HepG2 (cell line): ENCODE results near the gene GJC2. TPM values are rescaled to one million over a fixed set of nuclear protein-coding genes. Genes with fewer than 3 reads are reported as not detected.

ENCODE experiments used
- DNMT1 ChIP-seq: sonication (generic); formaldehyde crosslinking; IDR thresholded peaks from 2 replicates; pipeline ENCODE4 v1.5.1; 2020; ENCODE audit warnings: mild to moderate bottlenecking, missing genetic modification reagents
- HOXA3 ChIP-seq: sonication (generic); formaldehyde crosslinking; IDR thresholded peaks from 2 replicates; pipeline ENCODE4 v1.5.0; 2020; ENCODE audit warnings: missing genetic modification reagents
- IRX3 ChIP-seq: sonication (generic); formaldehyde crosslinking; IDR thresholded peaks from 2 replicates; pipeline ENCODE4 v1.8.1; 2023; ENCODE audit warnings: mild to moderate bottlenecking, low read depth, missing genetic modification reagents, borderline replicate concordance
- SIX1 ChIP-seq: sonication (generic); formaldehyde crosslinking; IDR thresholded peaks from 2 replicates; pipeline ENCODE4 v1.4.0; 2020; ENCODE audit warnings: missing genetic modification reagents, borderline replicate concordance
- SMC3 ChIP-seq: IDR thresholded peaks from 2 replicates; pipeline ENCODE4 v1.6.1; 2011; ENCODE audit warnings: low read length, improper control_type of control experiment
- ZMYM2 ChIP-seq: sonication (generic); formaldehyde crosslinking; IDR thresholded peaks from 2 replicates; pipeline ENCODE4 v1.8.0; 2022; ENCODE audit warnings: mild to moderate bottlenecking, missing genetic modification reagents
- ZNF138 ChIP-seq: sonication (generic); formaldehyde crosslinking; IDR thresholded peaks from 2 replicates; pipeline ENCODE4 v1.5.0; 2020; ENCODE audit warnings: mild to moderate bottlenecking, low read depth, missing genetic modification reagents
- ZNF607 ChIP-seq: sonication (generic); formaldehyde crosslinking; IDR thresholded peaks from 2 replicates; pipeline ENCODE4 v1.5.1; 2020; ENCODE audit warnings: missing genetic modification reagents, mild to moderate bottlenecking, borderline replicate concordance
- polyA plus RNA-seq, 8 experiments: library from polyadenylated mRNA; depleted of rRNA in 3 of 8; stranded (reverse) in 7 of 8; unstranded in 1 of 8; fragments of >200 nt; fragmentation: Illumina TruSeq in 4 of 8; extraction: Trizol in 4 of 8; gene quantifications; 2 replicates each; pipeline versions ENCODE4 v1.2.1 to v1.2.3, GENCODE V29; 2011 to 2016; ENCODE audit warnings: low read depth in 4 of 8, missing spikeins in 1 of 8, mixed read lengths in 1 of 8; ENCODE audit not compliant: insufficient read depth in 1 of 8
- total RNA-seq, 5 experiments: library from RNA; depleted of rRNA; stranded (reverse); fragments of >200 nt; fragmentation: Illumina TruSeq; extraction: Trizol; gene quantifications; 2 replicates each; pipeline ENCODE4 v1.2.3, GENCODE V29; 2016; ENCODE audit warnings: low read depth in 1 of 5
- TF ChIP-seq, protein P1 (sequence below), 2 experiments: sonication (generic) in 1 of 2; formaldehyde crosslinking in 1 of 2; IDR thresholded peaks; 2 replicates each; pipeline versions ENCODE4 v1.6.1 to v1.9.0; 2014 to 2022; ENCODE audit warnings: antibody characterized with exemption in 1 of 2, borderline replicate concordance in 1 of 2, inconsistent platforms in 1 of 2, low read depth in 1 of 2, missing genetic modification reagents in 1 of 2
- TF ChIP-seq, protein P2 (sequence below): sonication (generic); formaldehyde crosslinking; IDR thresholded peaks from 2 replicates; pipeline ENCODE4 v1.4.0; 2020; ENCODE audit warnings: missing genetic modification reagents
- TF ChIP-seq, protein P3 (sequence below): sonication (generic); formaldehyde crosslinking; IDR thresholded peaks from 2 replicates; pipeline ENCODE4 v1.9.0; 2021; ENCODE audit warnings: missing genetic modification reagents, borderline replicate concordance
- TF ChIP-seq, protein P4 (sequence below): sonication (generic); formaldehyde crosslinking; IDR thresholded peaks from 2 replicates; pipeline ENCODE4 v1.8.0; 2022; ENCODE audit warnings: mild to moderate bottlenecking, missing genetic modification reagents, moderate library complexity

GJC2 gene
- total and polyA plus RNA-seq, 2 of the 13 experiments (the other 11 are each of a cell fraction or from before 2014, with no cell fraction given) = 1.6 to 3.8 TPM

DNA sequence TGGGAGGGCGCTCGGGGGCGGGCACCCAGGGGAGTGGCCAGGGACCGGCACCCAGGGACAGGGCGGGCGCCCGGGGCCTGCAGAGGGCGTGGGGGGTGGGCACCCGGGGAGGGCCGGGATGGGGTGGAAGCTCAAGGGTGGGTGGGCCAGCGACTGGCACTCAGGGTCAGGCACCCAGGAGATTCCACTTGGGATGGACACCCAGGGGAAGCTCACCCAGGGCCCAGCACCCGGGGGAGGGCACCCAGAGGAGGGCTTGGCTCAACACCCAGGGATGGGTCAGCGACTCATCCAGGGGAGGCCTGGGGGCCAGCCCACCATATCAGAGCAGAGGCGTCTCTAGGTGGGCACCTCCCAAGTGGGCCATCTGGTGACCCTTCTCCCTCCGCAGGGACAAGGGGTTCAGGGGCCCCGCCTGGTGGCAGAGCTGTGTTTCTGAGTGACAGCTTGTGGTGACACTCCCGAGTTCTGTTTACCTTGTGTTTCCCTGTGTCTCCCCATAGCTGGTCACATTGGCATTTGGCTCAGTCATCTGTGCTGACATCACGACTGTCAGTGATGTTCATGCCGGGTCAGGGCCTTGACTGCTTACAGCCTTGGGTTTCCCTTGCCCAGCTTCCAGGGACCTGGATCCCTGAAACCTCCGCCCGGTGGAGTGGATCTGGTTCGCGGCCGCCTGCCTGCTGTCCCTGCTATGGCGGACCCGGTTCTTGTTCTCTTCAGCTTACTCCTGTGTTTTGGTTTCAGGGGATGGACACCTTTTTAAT, 16.6 kb downstream of the GJC2 start (continued):
- TF ChIP-seq, protein P1, sequence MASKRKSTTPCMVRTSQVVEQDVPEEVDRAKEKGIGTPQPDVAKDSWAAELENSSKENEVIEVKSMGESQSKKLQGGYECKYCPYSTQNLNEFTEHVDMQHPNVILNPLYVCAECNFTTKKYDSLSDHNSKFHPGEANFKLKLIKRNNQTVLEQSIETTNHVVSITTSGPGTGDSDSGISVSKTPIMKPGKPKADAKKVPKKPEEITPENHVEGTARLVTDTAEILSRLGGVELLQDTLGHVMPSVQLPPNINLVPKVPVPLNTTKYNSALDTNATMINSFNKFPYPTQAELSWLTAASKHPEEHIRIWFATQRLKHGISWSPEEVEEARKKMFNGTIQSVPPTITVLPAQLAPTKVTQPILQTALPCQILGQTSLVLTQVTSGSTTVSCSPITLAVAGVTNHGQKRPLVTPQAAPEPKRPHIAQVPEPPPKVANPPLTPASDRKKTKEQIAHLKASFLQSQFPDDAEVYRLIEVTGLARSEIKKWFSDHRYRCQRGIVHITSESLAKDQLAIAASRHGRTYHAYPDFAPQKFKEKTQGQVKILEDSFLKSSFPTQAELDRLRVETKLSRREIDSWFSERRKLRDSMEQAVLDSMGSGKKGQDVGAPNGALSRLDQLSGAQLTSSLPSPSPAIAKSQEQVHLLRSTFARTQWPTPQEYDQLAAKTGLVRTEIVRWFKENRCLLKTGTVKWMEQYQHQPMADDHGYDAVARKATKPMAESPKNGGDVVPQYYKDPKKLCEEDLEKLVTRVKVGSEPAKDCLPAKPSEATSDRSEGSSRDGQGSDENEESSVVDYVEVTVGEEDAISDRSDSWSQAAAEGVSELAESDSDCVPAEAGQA (IDR thresholded peaks at IDR 0.05; ENCODE audit: low read depth) = no peak; the same call in 1 of the 2 replicates
- TF ChIP-seq, protein P1 (CRISPR knock-in tag; IDR thresholded peaks at IDR 0.05; ENCODE audit: borderline replicate concordance) = no peak
- no peak for TF ChIP-seq ZMYM2 (CRISPR knock-in tag)
- TF ChIP-seq IRX3 = no peak
- TF ChIP-seq, protein P2, sequence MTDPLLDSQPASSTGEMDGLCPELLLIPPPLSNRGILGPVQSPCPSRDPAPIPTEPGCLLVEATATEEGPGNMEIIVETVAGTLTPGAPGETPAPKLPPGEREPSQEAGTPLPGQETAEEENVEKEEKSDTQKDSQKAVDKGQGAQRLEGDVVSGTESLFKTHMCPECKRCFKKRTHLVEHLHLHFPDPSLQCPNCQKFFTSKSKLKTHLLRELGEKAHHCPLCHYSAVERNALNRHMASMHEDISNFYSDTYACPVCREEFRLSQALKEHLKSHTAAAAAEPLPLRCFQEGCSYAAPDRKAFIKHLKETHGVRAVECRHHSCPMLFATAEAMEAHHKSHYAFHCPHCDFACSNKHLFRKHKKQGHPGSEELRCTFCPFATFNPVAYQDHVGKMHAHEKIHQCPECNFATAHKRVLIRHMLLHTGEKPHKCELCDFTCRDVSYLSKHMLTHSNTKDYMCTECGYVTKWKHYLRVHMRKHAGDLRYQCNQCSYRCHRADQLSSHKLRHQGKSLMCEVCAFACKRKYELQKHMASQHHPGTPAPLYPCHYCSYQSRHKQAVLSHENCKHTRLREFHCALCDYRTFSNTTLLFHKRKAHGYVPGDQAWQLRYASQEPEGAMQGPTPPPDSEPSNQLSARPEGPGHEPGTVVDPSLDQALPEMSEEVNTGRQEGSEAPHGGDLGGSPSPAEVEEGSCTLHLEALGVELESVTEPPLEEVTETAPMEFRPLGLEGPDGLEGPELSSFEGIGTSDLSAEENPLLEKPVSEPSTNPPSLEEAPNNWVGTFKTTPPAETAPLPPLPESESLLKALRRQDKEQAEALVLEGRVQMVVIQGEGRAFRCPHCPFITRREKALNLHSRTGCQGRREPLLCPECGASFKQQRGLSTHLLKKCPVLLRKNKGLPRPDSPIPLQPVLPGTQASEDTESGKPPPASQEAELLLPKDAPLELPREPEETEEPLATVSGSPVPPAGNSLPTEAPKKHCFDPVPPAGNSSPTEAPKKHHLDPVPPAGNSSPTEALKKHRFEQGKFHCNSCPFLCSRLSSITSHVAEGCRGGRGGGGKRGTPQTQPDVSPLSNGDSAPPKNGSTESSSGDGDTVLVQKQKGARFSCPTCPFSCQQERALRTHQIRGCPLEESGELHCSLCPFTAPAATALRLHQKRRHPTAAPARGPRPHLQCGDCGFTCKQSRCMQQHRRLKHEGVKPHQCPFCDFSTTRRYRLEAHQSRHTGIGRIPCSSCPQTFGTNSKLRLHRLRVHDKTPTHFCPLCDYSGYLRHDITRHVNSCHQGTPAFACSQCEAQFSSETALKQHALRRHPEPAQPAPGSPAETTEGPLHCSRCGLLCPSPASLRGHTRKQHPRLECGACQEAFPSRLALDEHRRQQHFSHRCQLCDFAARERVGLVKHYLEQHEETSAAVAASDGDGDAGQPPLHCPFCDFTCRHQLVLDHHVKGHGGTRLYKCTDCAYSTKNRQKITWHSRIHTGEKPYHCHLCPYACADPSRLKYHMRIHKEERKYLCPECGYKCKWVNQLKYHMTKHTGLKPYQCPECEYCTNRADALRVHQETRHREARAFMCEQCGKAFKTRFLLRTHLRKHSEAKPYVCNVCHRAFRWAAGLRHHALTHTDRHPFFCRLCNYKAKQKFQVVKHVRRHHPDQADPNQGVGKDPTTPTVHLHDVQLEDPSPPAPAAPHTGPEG (CRISPR knock-in tag) = no peak
- 0 out of 2 replicates have a peak, but pooled peaks have one; percentile 24 for TF ChIP-seq ZNF607 (CRISPR knock-in tag)
- TF ChIP-seq, protein P3, sequence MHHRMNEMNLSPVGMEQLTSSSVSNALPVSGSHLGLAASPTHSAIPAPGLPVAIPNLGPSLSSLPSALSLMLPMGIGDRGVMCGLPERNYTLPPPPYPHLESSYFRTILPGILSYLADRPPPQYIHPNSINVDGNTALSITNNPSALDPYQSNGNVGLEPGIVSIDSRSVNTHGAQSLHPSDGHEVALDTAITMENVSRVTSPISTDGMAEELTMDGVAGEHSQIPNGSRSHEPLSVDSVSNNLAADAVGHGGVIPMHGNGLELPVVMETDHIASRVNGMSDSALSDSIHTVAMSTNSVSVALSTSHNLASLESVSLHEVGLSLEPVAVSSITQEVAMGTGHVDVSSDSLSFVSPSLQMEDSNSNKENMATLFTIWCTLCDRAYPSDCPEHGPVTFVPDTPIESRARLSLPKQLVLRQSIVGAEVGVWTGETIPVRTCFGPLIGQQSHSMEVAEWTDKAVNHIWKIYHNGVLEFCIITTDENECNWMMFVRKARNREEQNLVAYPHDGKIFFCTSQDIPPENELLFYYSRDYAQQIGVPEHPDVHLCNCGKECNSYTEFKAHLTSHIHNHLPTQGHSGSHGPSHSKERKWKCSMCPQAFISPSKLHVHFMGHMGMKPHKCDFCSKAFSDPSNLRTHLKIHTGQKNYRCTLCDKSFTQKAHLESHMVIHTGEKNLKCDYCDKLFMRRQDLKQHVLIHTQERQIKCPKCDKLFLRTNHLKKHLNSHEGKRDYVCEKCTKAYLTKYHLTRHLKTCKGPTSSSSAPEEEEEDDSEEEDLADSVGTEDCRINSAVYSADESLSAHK = no peak
- TF ChIP-seq SIX1 (CRISPR knock-in tag) = no peak
- no peak for TF ChIP-seq SMC3
- TF ChIP-seq HOXA3 (CRISPR knock-in tag) = peak; percentile 32; the same call in 1 of the 2 replicates
- TF ChIP-seq, protein P4, sequence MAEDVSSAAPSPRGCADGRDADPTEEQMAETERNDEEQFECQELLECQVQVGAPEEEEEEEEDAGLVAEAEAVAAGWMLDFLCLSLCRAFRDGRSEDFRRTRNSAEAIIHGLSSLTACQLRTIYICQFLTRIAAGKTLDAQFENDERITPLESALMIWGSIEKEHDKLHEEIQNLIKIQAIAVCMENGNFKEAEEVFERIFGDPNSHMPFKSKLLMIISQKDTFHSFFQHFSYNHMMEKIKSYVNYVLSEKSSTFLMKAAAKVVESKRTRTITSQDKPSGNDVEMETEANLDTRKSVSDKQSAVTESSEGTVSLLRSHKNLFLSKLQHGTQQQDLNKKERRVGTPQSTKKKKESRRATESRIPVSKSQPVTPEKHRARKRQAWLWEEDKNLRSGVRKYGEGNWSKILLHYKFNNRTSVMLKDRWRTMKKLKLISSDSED = no peak
- no peak for TF ChIP-seq DNMT1
- no peak for TF ChIP-seq ZNF138 (CRISPR knock-in tag)
